ENCODE results near the gene CCNK.

Gene CCNK

GRCh38 chr14:99480917-99481744 lies at the start of gene CCNK:
TSS of gene CCNK (plus strand) at chr14:99481409. CDS start at chr14:99492678, 11,269 bp downstream.
- peak; percentile 100 for DNase-seq (ENCODE audit: low read depth)

- DNase-seq (ENCODE audit: low read depth), result no peak
Observed at GRCh38 chr14:99431986-99432385, 49.2 kb upstream of the CCNK start.

GRCh38 chr14:99432485-99432884 lies 48.7 kb upstream of the CCNK start:
- DNase-seq (ENCODE audit: low read depth), result no peak

GRCh38 chr14:99435327-99435726 lies 45.9 kb upstream of the CCNK start:
- DNase-seq (ENCODE audit: low read depth), result no peak

- DNase-seq (ENCODE audit: low read depth), result no peak
Observed at GRCh38 chr14:99436247-99437180, 44.7 kb upstream of the CCNK start.

- no peak for DNase-seq (ENCODE audit: low read depth)
Observed at GRCh38 chr14:99437706-99438105, 43.5 kb upstream of the CCNK start.

GRCh38 chr14:99440278-99440677 lies 40.9 kb upstream of the CCNK start:
- DNase-seq (ENCODE audit: low read depth), result no peak

- DNase-seq (ENCODE audit: low read depth), result no peak
Observed at GRCh38 chr14:99441157-99441870, 39.9 kb upstream of the CCNK start.

GRCh38 chr14:99441918-99442317 lies 39.3 kb upstream of the CCNK start:
- no peak for DNase-seq (ENCODE audit: low read depth)

GRCh38 chr14:99445931-99446330 lies 35.3 kb upstream of the CCNK start:
- no peak for DNase-seq (ENCODE audit: low read depth)

- no peak for DNase-seq (ENCODE audit: low read depth)
Observed at GRCh38 chr14:99447739-99448138, 33.5 kb upstream of the CCNK start.

- DNase-seq (ENCODE audit: low read depth), result no peak
Observed at GRCh38 chr14:99450266-99450665, 30.9 kb upstream of the CCNK start.

GRCh38 chr14:99451234-99451633 lies 30.0 kb upstream of the CCNK start:
- DNase-seq (ENCODE audit: low read depth), result no peak

GRCh38 chr14:99452968-99453367 lies 28.2 kb upstream of the CCNK start:
- DNase-seq (ENCODE audit: low read depth), result no peak

- DNase-seq (ENCODE audit: low read depth), result no peak
Observed at GRCh38 chr14:99454246-99454645, 27.0 kb upstream of the CCNK start.

- no peak for DNase-seq (ENCODE audit: low read depth)
Observed at GRCh38 chr14:99459481-99460100, 21.6 kb upstream of the CCNK start.

GRCh38 chr14:99460793-99461192 lies 20.4 kb upstream of the CCNK start:
- DNase-seq (ENCODE audit: low read depth), result no peak

GRCh38 chr14:99461411-99462085 lies 19.7 kb upstream of the CCNK start:
- DNase-seq (ENCODE audit: low read depth), result no peak

GRCh38 chr14:99462210-99462609 lies 19.0 kb upstream of the CCNK start:
- no peak for DNase-seq (ENCODE audit: low read depth)

- DNase-seq (ENCODE audit: low read depth), result no peak
Observed at GRCh38 chr14:99463974-99464373, 17.2 kb upstream of the CCNK start.

GRCh38 chr14:99465288-99465687 lies 15.9 kb upstream of the CCNK start:
- no peak for DNase-seq (ENCODE audit: low read depth)

All from stimulated activated CD8-positive, alpha-beta memory T cell treated with anti-CD3 and anti-CD28 coated beads, Interleukin-7, amount 100 ng/mL, for 24 hours (primary cell).